ENCODE results near the gene SPX. TPM values are rescaled to one million over a fixed set of nuclear protein-coding genes. Genes with fewer than 3 reads are reported as not detected.

SPX gene
- total and polyA plus RNA-seq, 2 of the 8 experiments (the other 6 are each of a cell fraction or from before 2014, with no cell fraction given) = 1.2 to 1.3 TPM

DNA sequence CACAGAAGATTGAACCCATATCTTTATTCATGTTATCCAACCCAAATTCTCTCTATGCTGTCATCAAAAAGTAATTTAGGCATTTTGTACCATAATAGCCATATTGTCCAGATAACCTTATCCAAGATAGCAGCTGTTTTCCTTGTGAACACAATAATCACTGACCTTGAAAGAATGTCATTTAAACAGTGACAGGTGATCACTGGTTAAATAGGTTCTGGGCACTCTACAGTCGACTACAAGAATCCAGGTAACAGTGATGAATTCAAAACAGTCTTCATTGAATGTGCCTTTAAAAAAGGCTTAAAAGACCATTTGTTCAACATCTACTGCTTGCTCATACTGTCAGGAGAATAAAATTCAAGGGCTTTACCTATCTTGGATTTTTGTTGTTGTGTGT, 4.6 kb upstream of the SPX start:
- Histone ChIP-seq H3K23me2 (ENCODE audit: low read depth, low read length) (no peaks in the 10 kb centered on the region), H3K36me3 (ENCODE audit: control insufficient read depth in 2 of 4, insufficient read depth in 4 of 4, low read length in 3 of 4) (peaks cover 0 to 3% (median 0%) of the 10 kb centered on the region in 4 experiments; a peak in 2 of 8 replicates), H4K5ac (ENCODE audit: insufficient read length, low read depth, low read length) (no peak overlapping the region), H3K4me2 (ENCODE audit: insufficient read depth in 1 of 2, low read depth in 2 of 2, low read length in 2 of 2) (no peak overlapping the region), H2BK120ac (replicated peaks; ENCODE audit: low read depth, low read length) (no peak overlapping the region), H3K23ac (ENCODE audit: insufficient read length) (no peak overlapping the region), H3K9ac (replicated peaks in 1 of 4; ENCODE audit: extremely low read depth in 1 of 4, low read depth in 3 of 4, low read length in 3 of 4) (no peak overlapping the region), H3K4ac (replicated peaks; ENCODE audit: insufficient read length, low read depth, low read length) (no peak overlapping the region), H2AFZ (ENCODE audit: low read length) (no peak overlapping the region), H2BK15ac (ENCODE audit: low read length) (no peak overlapping the region), H3K18ac (ENCODE audit: extremely low read depth, low read length) (no peak overlapping the region), H3K56ac (replicated peaks; ENCODE audit: insufficient read length, low read depth, low read length) (no peak overlapping the region), H3K9me3 (ENCODE audit: insufficient read depth in 2 of 2, low read depth in 1 of 2, low read length in 1 of 2) (no peaks in the 10 kb centered on the region), H4K20me1 (replicated peaks in 1 of 2; ENCODE audit: control insufficient read depth in 1 of 2, insufficient read depth in 2 of 2, low read length in 2 of 2) (no peaks in the 10 kb centered on the region), H4K8ac (ENCODE audit: extremely low read depth, insufficient read depth, low read length) (no peak overlapping the region), H3K4me1 (replicated peaks in 1 of 4; ENCODE audit: control insufficient read depth in 3 of 4, insufficient read depth in 4 of 4, low read length in 3 of 4) (no peaks in the 10 kb centered on the region), H3K79me1 (ENCODE audit: low read depth, low read length) (no peaks in the 10 kb centered on the region), H2BK12ac (ENCODE audit: low read depth, low read length) (no peak overlapping the region), H2AK5ac (ENCODE audit: low read depth, low read length) (no peak overlapping the region), H2BK20ac (ENCODE audit: low read length) (no peak overlapping the region), H3K27me3 (replicated peaks in 1 of 4; ENCODE audit: control insufficient read depth in 3 of 4, extremely low read depth in 1 of 4, insufficient read depth in 3 of 4, low read length in 3 of 4) (peaks cover 0 to 3% (median under 1%) of the 10 kb centered on the region in 4 experiments; a peak in 2 of 7 replicates), H3K79me2 (ENCODE audit: control insufficient read depth in 1 of 2, insufficient read depth in 2 of 2, low read length in 2 of 2) (no peaks in the 10 kb centered on the region), H3K27ac (ENCODE audit: low read depth, low read length) (no peak overlapping the region), H4K91ac (replicated peaks; ENCODE audit: insufficient read length, low read length) (no peak overlapping the region), H3K14ac (ENCODE audit: insufficient read length) (no peak overlapping the region), H2BK5ac (ENCODE audit: low read depth, low read length) (no peak overlapping the region), H3K4me3 (ENCODE audit: extremely low read depth in 1 of 4, insufficient read depth in 2 of 4, low read depth in 3 of 4, low read length in 4 of 4) (no peak overlapping the region)
- TF ChIP-seq, protein P1, sequence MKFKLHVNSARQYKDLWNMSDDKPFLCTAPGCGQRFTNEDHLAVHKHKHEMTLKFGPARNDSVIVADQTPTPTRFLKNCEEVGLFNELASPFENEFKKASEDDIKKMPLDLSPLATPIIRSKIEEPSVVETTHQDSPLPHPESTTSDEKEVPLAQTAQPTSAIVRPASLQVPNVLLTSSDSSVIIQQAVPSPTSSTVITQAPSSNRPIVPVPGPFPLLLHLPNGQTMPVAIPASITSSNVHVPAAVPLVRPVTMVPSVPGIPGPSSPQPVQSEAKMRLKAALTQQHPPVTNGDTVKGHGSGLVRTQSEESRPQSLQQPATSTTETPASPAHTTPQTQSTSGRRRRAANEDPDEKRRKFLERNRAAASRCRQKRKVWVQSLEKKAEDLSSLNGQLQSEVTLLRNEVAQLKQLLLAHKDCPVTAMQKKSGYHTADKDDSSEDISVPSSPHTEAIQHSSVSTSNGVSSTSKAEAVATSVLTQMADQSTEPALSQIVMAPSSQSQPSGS (IDR thresholded peaks at IDR 0.05; ENCODE audit: low read length) = no peak
- TF ChIP-seq SIN3A (conservative IDR thresholded peaks at IDR 0.05 in 1 of 2, IDR thresholded peaks at IDR 0.05 in 1 of 2; ENCODE audit: low read depth in 1 of 2, low read length in 2 of 2) (no peak), RAD21 (IDR thresholded peaks at IDR 0.05 in 1 of 2, conservative IDR thresholded peaks at IDR 0.05 in 1 of 2; ENCODE audit: low read depth in 2 of 2, low read length in 2 of 2) (no peak), SIX5 (IDR thresholded peaks at IDR 0.05; ENCODE audit: low read depth, low read length) (no peak), SRF (IDR thresholded peaks at IDR 0.05; ENCODE audit: low read depth, low read length) (no peak), JUN (IDR thresholded peaks at IDR 0.05; ENCODE audit: low read depth, low read length) (no peak), YY1 (IDR thresholded peaks at IDR 0.05; ENCODE audit: low read depth, low read length) (no peak), SP4 (IDR thresholded peaks at IDR 0.05; ENCODE audit: low read length) (no peak), POLR2AphosphoS5 (IDR thresholded peaks at IDR 0.05; ENCODE audit: low read depth, low read length) (no peak), NRF1 (IDR thresholded peaks at IDR 0.05; ENCODE audit: low read depth, low read length) (no peak), CBX8 (IDR thresholded peaks at IDR 0.05; ENCODE audit: borderline replicate concordance, low read depth, low read length) (no peak)
- POLR2A ChIA-PET (ENCODE audit: partially characterized antibody) = interaction anchor here (1.0 kb wide), 1 partner anchor 11 kb away, joined by 3 read pairs; no protein-coding TSS in a partner anchor
- no peak for FAIRE-seq
- WGBS, 2 experiments (ENCODE audit: extremely low coverage in 1 of 2, insufficient coverage in 1 of 2, insufficient read length in 1 of 2, insufficient replicate concordance in 2 of 2, low coverage in 1 of 2, low lambda C conversion rate in 2 of 2, missing lambda C conversion rate in 1 of 2) = 80% methylated on average over 1 of the region's 1 CpG; no CpG with 5 or more reads in 1 of the 2 experiments
- CTCF ChIA-PET (ENCODE audit: partially characterized antibody) = no interaction called here
- no peak for DNase-seq (ENCODE audit: low read depth in 1 of 2, low spot score in 2 of 2)

All from H1 (cell line).